Cardiac fibroblast (primary cell): ENCODE results near the gene TMEM62.
A peak's percentile ranks its signal among the peaks of the same experiment; 100 is the strongest.
"Not testable (repeated sequence)": the region's sequence is repeated elsewhere in the genome, so short reads cannot be mapped to it uniquely, and the experiment has no call there.

Source experiments
- DNase-seq, 2 donors: peaks; one replicate each; pipeline versions ENCODE4 v3.0.0 to v3.0.0-alpha.2; 2010; ENCODE audit warnings: low read depth in 2 of 2
- H3K4me3 ChIP-seq, 2 donors: replicated peaks in 1 of 2; 1 replicate in 1 of 2; 2 replicates in 1 of 2; pipeline ENCODE4 v1.5.1; 2011; ENCODE audit warnings: low read depth in 2 of 2, low read length in 2 of 2, mild to moderate bottlenecking in 2 of 2, moderate library complexity in 1 of 2
- CTCF ChIP-seq: IDR thresholded peaks from one replicate; pipeline ENCODE4 v1.5.1; 2011; ENCODE audit warnings: low read depth, mild to moderate bottlenecking, low read length, inconsistent platforms

TMEM62 gene

GRCh38 chr15:43190178-43190577 lies 56.8 kb downstream of the TMEM62 start:
- peak; percentile 24 to 43 for DNase-seq
- no peak overlapping the region for H3K4me3 ChIP-seq
- no peak for TF ChIP-seq CTCF

GRCh38 chr15:43193710-43194109 lies 60.3 kb downstream of the TMEM62 start:
- DNase-seq, result no peak
- H3K4me3 ChIP-seq, result no peak overlapping the region
- TF ChIP-seq CTCF, result no peak

GRCh38 chr15:43194795-43195194 lies 61.4 kb downstream of the TMEM62 start:
- TF ChIP-seq CTCF, result no peak
- H3K4me3 ChIP-seq, result no peak overlapping the region
- peak in 1 of 2 donors; percentile 20 for DNase-seq

- DNase-seq, result no peak
- no peak for TF ChIP-seq CTCF
- no peak overlapping the region for H3K4me3 ChIP-seq
Measured at GRCh38 chr15:43196760-43197548, 63.6 kb downstream of the TMEM62 start.

GRCh38 chr15:43197773-43198172 lies 64.4 kb downstream of the TMEM62 start:
- not testable (repeated sequence) for H3K4me3 ChIP-seq, DNase-seq

- H3K4me3 ChIP-seq, DNase-seq: not testable (repeated sequence)
Measured at GRCh38 chr15:43198556-43198955, 65.2 kb downstream of the TMEM62 start.

- TF ChIP-seq CTCF, result no peak
- DNase-seq, result no peak
Measured at GRCh38 chr15:43198992-43199391, 65.6 kb downstream of the TMEM62 start.

GRCh38 chr15:43199945-43200488 lies 66.6 kb downstream of the TMEM62 start:
- no peak for DNase-seq
- no peak for TF ChIP-seq CTCF
- no peak overlapping the region for H3K4me3 ChIP-seq

More at GRCh38 chr15:43198992-43199391, 65.6 kb downstream of the TMEM62 start:
- H3K4me3 ChIP-seq, result no peak overlapping the region
